ENCODE measurements around the gene TNFRSF19.

GRCh38 chr13:23567906-23568460 lies 2.2 kb upstream of the TNFRSF19 start:
- TF ChIP-seq POLR2A (IDR thresholded peaks at IDR 0.05) (no peak), CTCF (IDR thresholded peaks at IDR 0.05) (no peak)

Measured in thyroid gland (tissue), 4 donors.